ENCODE measurements around the gene RETREG3. TPM values are rescaled to one million over a fixed set of nuclear protein-coding genes. Genes with fewer than 3 reads are reported as not detected.

RETREG3 gene
- total and polyA plus RNA-seq, 9 of the 15 experiments (the other 6 are each of a cell fraction or from before 2014, with no cell fraction given) = 4.1 to 39.0 (median 16.9) TPM

GRCh38 chr17:42531455-42532354, 77.5 kb downstream of the RETREG3 start (continued):
- TF ChIP-seq MGA (IDR thresholded peaks at IDR 0.05) (peak; percentile 48; the same call in 1 of the 2 replicates), DIDO1 (tag; IDR thresholded peaks at IDR 0.05; ENCODE audit: low read depth) (no peak), ETS2 (tag; IDR thresholded peaks at IDR 0.05; ENCODE audit: borderline replicate concordance, poor library complexity, severe bottlenecking) (no peak), SMARCB1 (IDR thresholded peaks at IDR 0.05; ENCODE audit: insufficient read length, low read depth) (no peak), NR3C1 (CRISPR knock-in tag; IDR thresholded peaks at IDR 0.05) (no peak), PURB (CRISPR knock-in tag; IDR thresholded peaks at IDR 0.05; ENCODE audit: low read depth) (no peak), CBX5 (IDR thresholded peaks at IDR 0.05; ENCODE audit: borderline replicate concordance, low read depth) (no peak), ARNT (IDR thresholded peaks at IDR 0.05) (peak in 1 of 2 experiments; percentile 70; a peak in 1 of 4 replicates), VEZF1 (CRISPR knock-in tag; IDR thresholded peaks at IDR 0.05) (peak; percentile 62), PTBP1 (IDR thresholded peaks at IDR 0.05; ENCODE audit: low read depth, low read length) (no peak), SMAD1 (IDR thresholded peaks at IDR 0.05; ENCODE audit: low read depth, low read length, partially characterized antibody) (no peak)
